ENCODE data around the gene FRMD1. TPM values are rescaled to one million over a fixed set of nuclear protein-coding genes. Genes with fewer than 3 reads are reported as not detected.

The FRMD1 gene
- total and polyA plus RNA-seq, 10 of the 15 experiments (the other 5 are each of a cell fraction or from before 2014, with no cell fraction given): not detected

GRCh38 chr6:168026925-168027324 is 52.1 kb downstream of the FRMD1 start:
- ChIA-PET SMC1A (ENCODE audit: uncharacterized antibody, unreplicated experiment) (no interaction called here), CTCF (no interaction called here), RAD21 (ENCODE audit: unreplicated experiment) (no interaction called here), POLR2A (no interaction called here)
- intact Hi-C loops (cut with micrococcal nuclease; ENCODE audit: unreplicated experiment): no loop called here
- H4K20me1 ChIP-seq (ENCODE audit: control insufficient read depth, insufficient read depth): no peaks in the 10 kb centered on the region
- no peak overlapping the region for H3K27ac ChIP-seq (ENCODE audit: control insufficient read depth, insufficient read depth)
- H3K36me3 ChIP-seq (ENCODE audit: control insufficient read depth in 2 of 2, insufficient read depth in 2 of 2, low read length in 1 of 2): no peaks in the 10 kb centered on the region
- no peak for TF ChIP-seq NR2C1 (IDR thresholded peaks at IDR 0.05)
- TF ChIP-seq ESRRA (IDR thresholded peaks at IDR 0.05; ENCODE audit: low read length): no peak
- no peak for TF ChIP-seq ATF7 (IDR thresholded peaks at IDR 0.05; ENCODE audit: low read depth)
- no peak for TF ChIP-seq BRCA1 (IDR thresholded peaks at IDR 0.05; ENCODE audit: low read depth, low read length)
- TF ChIP-seq POU2F2 (IDR thresholded peaks at IDR 0.05; ENCODE audit: borderline replicate concordance, low read depth, low read length): no peak
- no peak for TF ChIP-seq ZNF274 (IDR thresholded peaks at IDR 0.05; ENCODE audit: insufficient read depth, insufficient read length)
- TF ChIP-seq, protein P1, sequence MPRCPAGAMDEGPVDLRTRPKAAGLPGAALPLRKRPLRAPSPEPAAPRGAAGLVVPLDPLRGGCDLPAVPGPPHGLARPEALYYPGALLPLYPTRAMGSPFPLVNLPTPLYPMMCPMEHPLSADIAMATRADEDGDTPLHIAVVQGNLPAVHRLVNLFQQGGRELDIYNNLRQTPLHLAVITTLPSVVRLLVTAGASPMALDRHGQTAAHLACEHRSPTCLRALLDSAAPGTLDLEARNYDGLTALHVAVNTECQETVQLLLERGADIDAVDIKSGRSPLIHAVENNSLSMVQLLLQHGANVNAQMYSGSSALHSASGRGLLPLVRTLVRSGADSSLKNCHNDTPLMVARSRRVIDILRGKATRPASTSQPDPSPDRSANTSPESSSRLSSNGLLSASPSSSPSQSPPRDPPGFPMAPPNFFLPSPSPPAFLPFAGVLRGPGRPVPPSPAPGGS (IDR thresholded peaks at IDR 0.05; ENCODE audit: borderline replicate concordance, insufficient read depth, low read depth, low read length, poor library complexity, severe bottlenecking): no peak
- no peak for TF ChIP-seq SREBF2 (IDR thresholded peaks at IDR 0.05; ENCODE audit: low read length)
- TF ChIP-seq HCFC1 (IDR thresholded peaks at IDR 0.05; ENCODE audit: low read length): no peak
- no peak for TF ChIP-seq SUPT20H (IDR thresholded peaks at IDR 0.05; ENCODE audit: borderline replicate concordance, control insufficient read depth, low read depth, low read length)
- WGBS (ENCODE audit: insufficient coverage, insufficient replicate concordance, low lambda C conversion rate, missing lambda C conversion rate): 48% methylated on average over 9 of the region's 9 CpGs
- no TSS peak for BruUV-seq (replicated peaks)
- no peak for FAIRE-seq
- H2AFZ ChIP-seq (ENCODE audit: control insufficient read depth, low read depth, low read length): no peak overlapping the region
- no peak overlapping the region for H3K4me3 ChIP-seq
- no peak overlapping the region for H3K4me2 ChIP-seq (ENCODE audit: control insufficient read depth, insufficient read depth)
- no peak overlapping the region for H3K9ac ChIP-seq (ENCODE audit: control insufficient read depth, insufficient read depth, low read length)
- H3K79me2 ChIP-seq (ENCODE audit: control insufficient read depth, insufficient read depth, low read length): no peaks in the 10 kb centered on the region
- H3K4me1 ChIP-seq (ENCODE audit: control insufficient read depth, insufficient read depth, low read length): no peaks in the 10 kb centered on the region
- no peaks in the 10 kb centered on the region for H3K9me3 ChIP-seq (replicated peaks; ENCODE audit: control insufficient read depth, insufficient read depth, low read length)
- no peak for DNase-seq (ENCODE audit: low read depth, low spot score)
- no peaks in the 10 kb centered on the region for H3K27me3 ChIP-seq (replicated peaks in 1 of 2; ENCODE audit: control insufficient read depth in 2 of 2, insufficient read depth in 2 of 2, low read length in 1 of 2)
- in situ Hi-C loops (cut with MboI): no loop called here
- no peak for ATAC-seq
